Measurements from ENCODE around the gene PHLDA3.

PHLDA3 gene

GRCh38 chr1:201426479-201427310, 42.3 kb downstream of the PHLDA3 start:
- DNase-seq: no peak

GRCh38 chr1:201424146-201424545, 44.8 kb downstream of the PHLDA3 start:
- DNase-seq: no peak

GRCh38 chr1:201423655-201424054, 45.3 kb downstream of the PHLDA3 start:
- no peak for DNase-seq

GRCh38 chr1:201422436-201423030, 46.5 kb downstream of the PHLDA3 start:
- no peak for DNase-seq

- DNase-seq: no peak
Observed at GRCh38 chr1:201422026-201422425, 47.0 kb downstream of the PHLDA3 start.

GRCh38 chr1:201421041-201421440, 47.9 kb downstream of the PHLDA3 start:
- DNase-seq: no peak

GRCh38 chr1:201420608-201421002, 48.4 kb downstream of the PHLDA3 start:
- no peak for DNase-seq

GRCh38 chr1:201419746-201420607, 49.0 kb downstream of the PHLDA3 start:
- DNase-seq: no peak

GRCh38 chr1:201419256-201419655, 49.7 kb downstream of the PHLDA3 start:
- no peak for DNase-seq

GRCh38 chr1:201418461-201418860, 50.5 kb downstream of the PHLDA3 start:
- no peak for DNase-seq
